ENCODE data around the gene TNFRSF1A. TPM values are rescaled to one million over a fixed set of nuclear protein-coding genes. Genes with fewer than 3 reads are reported as not detected.

TNFRSF1A gene
- 14.8 TPM for total RNA-seq

GRCh38 chr12:6341417-6342139, at the start of gene TNFRSF1A:
TSS of gene TNFRSF1A (minus strand) at chr12:6342076. CDS start at chr12:6341814, 262 bp downstream.
- peak; percentile 25 for DNase-seq

- DNase-seq: no peak
Measured at GRCh38 chr12:6391013-6391412, 49.1 kb upstream of the TNFRSF1A start.

- no peak for DNase-seq
Measured at GRCh38 chr12:6390084-6390799, 48.4 kb upstream of the TNFRSF1A start.

GRCh38 chr12:6387541-6387940, 45.7 kb upstream of the TNFRSF1A start:
- DNase-seq: no peak

GRCh38 chr12:6386491-6386890, 44.6 kb upstream of the TNFRSF1A start:
- no peak for DNase-seq

- DNase-seq: no peak
Measured at GRCh38 chr12:6386038-6386437, 44.2 kb upstream of the TNFRSF1A start.

GRCh38 chr12:6384499-6385436, 42.9 kb upstream of the TNFRSF1A start:
- DNase-seq: no peak

- DNase-seq: peak; percentile 62
Measured at GRCh38 chr12:6383572-6384498, 42.0 kb upstream of the TNFRSF1A start, which contains the start of gene LTBR. TSS of gene LTBR (plus strand) at chr12:6384162. CDS start at chr12:6384359, 197 bp downstream.

GRCh38 chr12:6382982-6383381, 41.1 kb upstream of the TNFRSF1A start:
- DNase-seq: no peak

- no peak for DNase-seq
Measured at GRCh38 chr12:6382371-6382770, 40.5 kb upstream of the TNFRSF1A start.

- no peak for DNase-seq
Measured at GRCh38 chr12:6380141-6381121, 38.6 kb upstream of the TNFRSF1A start.

GRCh38 chr12:6378709-6379472, 37.0 kb upstream of the TNFRSF1A start:
- no peak for DNase-seq

- no peak for DNase-seq
Measured at GRCh38 chr12:6377667-6377994, 35.8 kb upstream of the TNFRSF1A start.

- no peak for DNase-seq
Measured at GRCh38 chr12:6376870-6377666, 35.2 kb upstream of the TNFRSF1A start.

GRCh38 chr12:6376079-6376869, 34.4 kb upstream of the TNFRSF1A start:
- no peak for DNase-seq

GRCh38 chr12:6375269-6376078, 33.6 kb upstream of the TNFRSF1A start, which contains the start of gene SCNN1A:
TSS of gene SCNN1A (minus strand) at chr12:6375563. CDS start at chr12:6374783, 780 bp downstream.
- DNase-seq: no peak

GRCh38 chr12:6374786-6375160, 32.9 kb upstream of the TNFRSF1A start:
- DNase-seq: no peak

All from occipital lobe (tissue), 2 donors.